Endothelial cell of umbilical vein (primary cell): ENCODE measurements around the gene BIRC5. TPM values are rescaled to one million over a fixed set of nuclear protein-coding genes. Genes with fewer than 3 reads are reported as not detected.

ENCODE experiments used
- BruUV-seq: library from RNA; stranded (reverse); fragments of 400-500 nt; replicated peaks from 2 replicates; lab custom pipeline; 2021; lab: Mats Ljungman, UMichigan
- CTCF ChIA-PET: fragments of 300-600, 350-600 bp; sonication (Branson Sonifier 250); formaldehyde crosslinking; loops from one replicate; lab custom pipeline; 2021; ENCODE audit warnings: antibody characterized with exemption, inconsistent platforms; lab: Charles Lee
- POLR2A ChIA-PET: fragments of 300-600, 350-600 bp; sonication (Branson Sonifier 250); formaldehyde crosslinking; loops from one replicate; lab custom pipeline; 2021; ENCODE audit warnings: antibody characterized with exemption, inconsistent platforms; lab: Charles Lee
- DNase-seq: peaks from one replicate; pipeline ENCODE4 v3.0.0-alpha.2; 2011; ENCODE audit warnings: low read depth, low spot score
- FAIRE-seq: peaks from 2 replicates; lab custom pipeline; 2011; peaks lifted over from hg19 to GRCh38; lab: Jason Lieb, UNC
- H2AFZ ChIP-seq: 2 replicates; pipeline ENCODE4 v1.6.0; 2012; ENCODE audit warnings: low read depth, low read length, control low read depth, inconsistent platforms
- H3K27ac ChIP-seq: 2 replicates; pipeline ENCODE4 v1.5.1; 2011; ENCODE audit warnings: low read depth, mild to moderate bottlenecking, control low read depth, low read length, moderate library complexity; ENCODE audit not compliant: insufficient read depth
- H3K27me3 ChIP-seq, 2 experiments: 2 replicates each; pipeline versions ENCODE4 v1.6.0 to v1.6.1; 2011; ENCODE audit warnings: low read length in 2 of 2, mixed read lengths in 1 of 2; ENCODE audit not compliant: control insufficient read depth in 2 of 2, insufficient read depth in 2 of 2
- H3K36me3 ChIP-seq, 2 experiments: 2 replicates in 1 of 2; 3 replicates in 1 of 2; pipeline ENCODE4 v1.5.1; 2011; ENCODE audit warnings: low read length in 2 of 2, mild to moderate bottlenecking in 1 of 2, moderate library complexity in 1 of 2; ENCODE audit not compliant: control insufficient read depth in 2 of 2, insufficient read depth in 2 of 2; ENCODE audit errors: extremely low read depth in 1 of 2
- H3K4me1 ChIP-seq: 3 replicates; pipeline ENCODE4 v1.5.1; 2011; ENCODE audit warnings: mild to moderate bottlenecking, low read length; ENCODE audit not compliant: control insufficient read depth, insufficient read depth; ENCODE audit errors: extremely low read depth
- H3K4me2 ChIP-seq: 2 replicates; pipeline ENCODE4 v1.6.1; 2011; ENCODE audit warnings: low read length, control low read depth, mixed read lengths; ENCODE audit not compliant: insufficient read depth
- H3K4me3 ChIP-seq, 3 experiments: fragments of 200-600 bp in 1 of 3; sonication (generic), shearing (Covaris generic) in 1 of 3; replicated peaks in 1 of 3; 2 replicates each; pipeline ENCODE4 v1.5.1; 2011 to 2016; ENCODE audit warnings: control low read depth in 3 of 3, low read length in 3 of 3, mild to moderate bottlenecking in 2 of 3, inconsistent platforms in 1 of 3, low read depth in 1 of 3, moderate library complexity in 1 of 3; ENCODE audit not compliant: insufficient read depth in 1 of 3
- H3K79me2 ChIP-seq: 2 replicates; pipeline ENCODE4 v1.6.0; 2012; ENCODE audit warnings: low read length, inconsistent platforms; ENCODE audit not compliant: control insufficient read depth, insufficient read depth
- H3K9ac ChIP-seq: replicated peaks from 2 replicates; pipeline ENCODE3; 2011; ENCODE audit warnings: low read length, control low read depth; ENCODE audit not compliant: insufficient read depth; ENCODE audit errors: extremely low read depth
- H3K9me1 ChIP-seq: replicated peaks from 3 replicates; pipeline ENCODE4 v1.6.0; 2011; ENCODE audit warnings: mild to moderate bottlenecking, low read length; ENCODE audit not compliant: control insufficient read depth, insufficient read depth; ENCODE audit errors: extremely low read depth
- H3K9me3 ChIP-seq: replicated peaks from 2 replicates; pipeline ENCODE4 v1.5.1; 2012; ENCODE audit warnings: low read length, inconsistent platforms; ENCODE audit not compliant: control insufficient read depth, insufficient read depth
- H4K20me1 ChIP-seq: replicated peaks from 2 replicates; pipeline ENCODE3; 2011; ENCODE audit warnings: mild to moderate bottlenecking, low read length; ENCODE audit not compliant: control insufficient read depth, insufficient read depth; ENCODE audit errors: extremely low read depth
- CTCF ChIP-seq, 2 donors: IDR thresholded peaks; 1 replicate in 1 of 2; 2 replicates in 1 of 2; pipeline ENCODE4 v1.5.1; 2011; ENCODE audit warnings: low read length in 2 of 2, mild to moderate bottlenecking in 2 of 2, moderate library complexity in 2 of 2, control low read depth in 1 of 2, inconsistent platforms in 1 of 2, low read depth in 1 of 2; ENCODE audit not compliant: insufficient read depth in 1 of 2; ENCODE audit errors: extremely low read depth in 1 of 2
- EZH2 ChIP-seq: IDR thresholded peaks from 2 replicates; pipeline ENCODE4 v1.6.1; 2012; ENCODE audit warnings: borderline replicate concordance, low read depth, mild to moderate bottlenecking, moderate library complexity, low read length, inconsistent platforms; ENCODE audit not compliant: severe bottlenecking
- FOS ChIP-seq: IDR thresholded peaks from 2 replicates; pipeline ENCODE4 v1.6.1; 2011; ENCODE audit warnings: mild to moderate bottlenecking, low read length, moderate library complexity, borderline replicate concordance; ENCODE audit not compliant: insufficient read depth
- GATA2 ChIP-seq: IDR thresholded peaks from 2 replicates; pipeline ENCODE4 v1.7.0; 2011; ENCODE audit warnings: low read depth, mild to moderate bottlenecking, moderate library complexity, mixed read lengths, low read length; ENCODE audit not compliant: insufficient read length, insufficient read depth
- JUN ChIP-seq: IDR thresholded peaks from 2 replicates; pipeline ENCODE4 v1.6.1; 2011; ENCODE audit warnings: borderline replicate concordance, low read depth; ENCODE audit not compliant: insufficient read length, insufficient read depth
- MAX ChIP-seq: IDR thresholded peaks from 2 replicates; pipeline ENCODE4 v1.6.1; 2011; ENCODE audit not compliant: insufficient read depth, insufficient read length
- MYC ChIP-seq: IDR thresholded peaks from one replicate; pipeline ENCODE4 v1.6.1; 2011; ENCODE audit warnings: mild to moderate bottlenecking, low read depth, low read length
- POLR2A ChIP-seq: IDR thresholded peaks from 2 replicates; pipeline ENCODE4 v1.6.1; 2012; ENCODE audit warnings: low read depth, mild to moderate bottlenecking, control low read depth, low read length
- POLR2AphosphoS5 ChIP-seq: IDR thresholded peaks from 2 replicates; pipeline ENCODE4 v1.6.1; 2012; ENCODE audit warnings: low read depth, mild to moderate bottlenecking, control low read depth, low read length, moderate library complexity; ENCODE audit not compliant: insufficient read depth
- dilution Hi-C: fragments of 300-500 bp; cut with MboI; formaldehyde crosslinking; loops from one replicate; pipeline ENCODE4 v1.15.0; 2019; ENCODE audit warnings: low sequenced_read_pairs; ENCODE audit not compliant: extremely low pct_ligation_motif_present
- intact Hi-C: fragments of 100-400 bp; cut with micrococcal nuclease; formaldehyde crosslinking; loops from one replicate; pipeline ENCODE4 v1.10.0; 2022
- polyA plus RNA-seq, 4 experiments: library from polyadenylated mRNA; depleted of rRNA in 3 of 4; stranded (reverse) in 3 of 4; unstranded in 1 of 4; fragments of >200 nt; gene quantifications; 2 replicates each; pipeline versions ENCODE4 v1.2.1 to v1.2.3, GENCODE V29; 2011 to 2012; ENCODE audit warnings: missing spikeins in 1 of 4
- total RNA-seq: library from RNA; stranded (reverse); gene quantifications from 2 replicates; pipeline ENCODE4 v1.2.3, GENCODE V29; 2021

The BIRC5 gene
- total and polyA plus RNA-seq, 2 donors (not counting 3 experiments of a cell fraction or from before 2014, with no cell fraction given): 32.8 to 74.6 TPM

- Histone ChIP-seq H3K36me3 (no peaks in the 10 kb centered on the region), H3K79me2 (no peaks in the 10 kb centered on the region), H3K4me3 (no peak overlapping the region), H3K9ac (no peak overlapping the region), H3K27me3 (no peaks in the 10 kb centered on the region), H3K4me2 (no peak overlapping the region), H2AFZ (no peak overlapping the region), H3K27ac (no peak overlapping the region), H3K4me1 (peaks cover 3% of the 10 kb centered on the region), H3K9me3 (no peaks in the 10 kb centered on the region), H3K9me1 (no peaks in the 10 kb centered on the region), H4K20me1 (no peaks in the 10 kb centered on the region)
- intact Hi-C loops (no loop called here), dilution Hi-C loops (no loop called here)
- BruUV-seq: no TSS peak
- CTCF ChIA-PET: no interaction called here
- DNase-seq: no peak
- FAIRE-seq: no peak
- POLR2A ChIA-PET: no interaction called here
- TF ChIP-seq POLR2A (no peak), EZH2 (no peak), MYC (no peak), JUN (no peak), GATA2 (no peak), FOS (no peak), MAX (no peak), POLR2AphosphoS5 (no peak), CTCF (IDR thresholded peaks at IDR 0.05; ENCODE audit: extremely low read depth in 1 of 2, insufficient read depth in 1 of 2, low read depth in 1 of 2, low read length in 2 of 2) (no peak)
Measured at GRCh38 chr17:78238823-78239488, 24.9 kb downstream of the BIRC5 start.
